KOPT-K1 (cell line): ENCODE data around the gene RIMOC1.
"Not testable (repeated sequence)": the region's sequence is repeated elsewhere in the genome, so short reads cannot be mapped to it uniquely, and the experiment has no call there.

Experiments
- H3K27ac ChIP-seq: fragments of 200-600 bp; sonication (generic); 2 replicates; pipeline ENCODE4 v1.5.1; 2016; ENCODE audit warnings: antibody characterized with exemption, mild to moderate bottlenecking, low read depth, low read length; ENCODE audit not compliant: poor library complexity, severe bottlenecking
- H3K36me3 ChIP-seq: fragments of 200-600 bp; sonication (generic); 2 replicates; pipeline ENCODE4 v1.5.1; 2017; ENCODE audit warnings: antibody characterized with exemption, mild to moderate bottlenecking, low read length, moderate library complexity; ENCODE audit not compliant: insufficient read depth
- H3K9me3 ChIP-seq: fragments of 200-600 bp; sonication (generic); 2 replicates; pipeline ENCODE4 v1.5.1; 2017; ENCODE audit warnings: antibody characterized with exemption, low read length, mild to moderate bottlenecking; ENCODE audit not compliant: insufficient read depth, poor library complexity, severe bottlenecking

The RIMOC1 gene

DNA sequence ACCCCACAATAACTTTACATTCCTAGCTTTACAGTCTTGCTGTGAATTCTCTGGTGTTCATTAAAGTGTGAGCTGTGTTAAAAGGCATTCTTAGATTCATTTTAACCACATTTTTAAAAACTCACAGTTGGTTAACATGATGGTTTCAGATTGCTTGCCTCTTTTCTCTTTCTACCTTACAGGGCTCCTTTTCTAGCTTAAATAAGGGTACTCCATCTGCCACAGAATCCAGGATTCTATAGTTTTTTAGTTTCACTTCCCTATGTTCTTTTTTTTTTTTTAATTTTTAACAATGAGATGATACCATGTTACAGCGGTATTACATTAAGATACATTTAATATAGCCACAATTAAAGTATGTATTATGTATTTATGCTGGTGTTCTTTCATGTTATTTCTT, 17.0 kb downstream of the RIMOC1 start:
- Histone ChIP-seq H3K36me3 (peaks cover 56% of the 10 kb centered on the region), H3K9me3 (no peaks in the 10 kb centered on the region), H3K27ac (no peak overlapping the region)

DNA sequence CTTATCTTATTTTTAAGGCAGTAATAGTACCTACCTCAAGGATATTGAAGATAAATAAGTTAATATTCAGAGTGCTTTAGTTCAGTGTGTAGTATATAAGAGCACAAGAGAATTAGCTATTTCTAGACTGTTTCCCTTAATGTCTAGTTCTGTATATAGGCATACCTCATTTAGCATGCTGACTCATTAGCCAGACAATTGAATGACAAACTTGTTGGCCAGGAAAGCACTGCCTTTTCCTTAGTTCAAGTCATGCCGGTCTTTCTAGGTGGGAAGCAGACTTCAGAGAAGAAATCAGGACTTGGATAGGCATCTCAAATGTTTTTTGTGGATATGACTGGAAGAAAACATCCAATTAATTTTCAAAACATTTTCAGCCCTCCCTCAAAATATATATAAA, 17.7 kb downstream of the RIMOC1 start:
- no peaks in the 10 kb centered on the region for H3K9me3 ChIP-seq
- no peak overlapping the region for H3K27ac ChIP-seq
- H3K36me3 ChIP-seq = peaks cover 51% of the 10 kb centered on the region

DNA sequence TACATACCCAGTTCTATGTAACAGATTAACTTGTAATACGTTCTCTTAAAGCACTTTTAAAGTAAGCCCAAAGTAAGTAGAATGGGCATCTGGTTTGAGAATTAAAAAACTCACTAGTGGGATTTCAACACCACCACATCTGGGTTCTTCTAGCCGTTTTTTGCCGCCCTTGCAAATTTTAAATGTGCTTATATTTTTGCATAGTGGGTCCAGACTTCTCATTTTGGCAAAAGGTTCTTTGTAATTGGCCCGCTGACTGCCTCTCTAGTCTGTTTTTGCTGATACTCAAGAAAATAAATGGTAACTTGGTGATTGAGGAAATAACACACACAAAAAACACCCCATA, 20.4 kb downstream of the RIMOC1 start:
- Histone ChIP-seq H3K27ac (peak overlapping the region; percentile 85), H3K9me3 (no peaks in the 10 kb centered on the region), H3K36me3 (peaks cover 27% of the 10 kb centered on the region)

DNA sequence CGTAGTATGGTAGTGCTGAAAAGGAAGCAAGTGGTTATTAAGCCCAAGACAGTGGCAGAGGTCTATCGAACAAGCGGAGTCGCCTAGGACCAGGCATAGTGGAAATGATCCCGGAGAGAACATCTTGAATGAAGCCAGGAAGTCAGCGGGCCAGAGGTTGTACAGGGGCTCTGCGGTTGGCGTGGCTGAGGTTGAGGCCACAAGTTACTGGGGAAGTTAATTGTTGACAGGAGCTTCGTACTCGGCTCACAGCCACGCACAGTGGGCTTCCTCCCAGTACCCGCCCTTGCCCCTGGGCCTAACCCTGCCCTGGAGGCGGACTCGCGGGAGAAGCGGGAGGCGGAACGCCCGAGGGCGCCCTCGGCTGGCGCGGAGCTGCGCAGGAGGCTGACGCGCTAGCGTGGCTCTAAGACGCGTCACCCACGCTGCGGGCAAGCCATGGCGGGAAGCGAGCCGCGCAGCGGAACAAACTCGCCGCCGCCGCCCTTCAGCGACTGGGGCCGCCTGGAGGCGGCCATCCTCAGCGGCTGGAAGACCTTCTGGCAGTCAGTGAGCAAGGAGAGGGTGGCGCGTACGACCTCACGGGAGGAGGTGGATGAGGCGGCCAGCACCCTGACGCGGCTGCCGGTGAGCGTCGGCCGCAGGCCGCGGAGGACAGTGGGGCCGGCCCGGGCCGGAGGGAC, 20.9 kb downstream of the RIMOC1 start, which contains the start of gene FBXO4:
Gene FBXO4, plus strand, starts transcription at position 410 of the 683 bp plus-strand sequence. Its CDS starts 29 bp downstream, at position 439.
- Histone ChIP-seq H3K9me3 (no peaks in the 10 kb centered on the region), H3K36me3 (peaks cover 21% of the 10 kb centered on the region), H3K27ac (peak within 1 kb of the TSS; percentile 85)

DNA sequence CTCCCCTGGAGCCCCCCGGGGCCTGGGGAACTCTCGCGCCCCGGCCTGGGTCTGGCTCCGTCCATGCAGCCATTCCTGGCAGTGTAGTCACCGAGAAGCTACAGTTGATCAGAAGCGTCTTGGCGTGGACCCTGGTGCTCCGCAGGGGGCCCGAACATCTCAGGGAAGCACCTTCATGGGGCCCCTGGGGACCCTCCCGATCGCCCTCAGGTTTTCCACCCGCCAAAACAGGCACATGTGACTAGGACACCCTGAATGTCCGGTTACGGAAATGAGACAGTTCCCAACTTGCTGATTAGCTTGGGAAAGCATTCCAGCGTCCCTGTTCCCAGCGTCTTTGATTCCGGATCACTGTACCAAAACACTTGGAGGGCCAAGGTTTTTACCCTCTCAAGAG, 21.4 kb downstream of the RIMOC1 start:
- Histone ChIP-seq H3K36me3 (peaks cover 16% of the 10 kb centered on the region), H3K27ac (peak overlapping the region; percentile 85), H3K9me3 (no peaks in the 10 kb centered on the region)

DNA sequence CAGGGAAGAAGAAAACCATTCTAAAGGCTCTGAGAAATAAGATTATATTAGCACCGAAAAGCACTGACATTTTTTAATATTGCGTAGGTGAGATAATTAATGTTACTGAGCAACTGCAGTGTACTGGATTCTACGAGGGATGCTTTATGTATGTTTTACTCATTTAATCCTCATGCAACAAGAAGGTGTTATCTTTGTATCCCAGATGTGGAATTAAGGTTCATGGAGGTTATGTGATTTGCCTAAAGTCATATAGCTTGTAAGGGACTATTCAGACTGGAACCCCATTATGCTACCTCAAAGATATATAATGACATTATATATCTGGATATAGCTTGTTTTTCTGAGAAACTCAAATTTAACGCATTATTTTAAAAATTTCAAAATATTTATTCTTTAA, 23.5 kb downstream of the RIMOC1 start:
- no peak overlapping the region for H3K27ac ChIP-seq
- peaks cover 4% of the 10 kb centered on the region; the same call in 1 of the 2 replicates for H3K36me3 ChIP-seq
- H3K9me3 ChIP-seq = no peaks in the 10 kb centered on the region

DNA sequence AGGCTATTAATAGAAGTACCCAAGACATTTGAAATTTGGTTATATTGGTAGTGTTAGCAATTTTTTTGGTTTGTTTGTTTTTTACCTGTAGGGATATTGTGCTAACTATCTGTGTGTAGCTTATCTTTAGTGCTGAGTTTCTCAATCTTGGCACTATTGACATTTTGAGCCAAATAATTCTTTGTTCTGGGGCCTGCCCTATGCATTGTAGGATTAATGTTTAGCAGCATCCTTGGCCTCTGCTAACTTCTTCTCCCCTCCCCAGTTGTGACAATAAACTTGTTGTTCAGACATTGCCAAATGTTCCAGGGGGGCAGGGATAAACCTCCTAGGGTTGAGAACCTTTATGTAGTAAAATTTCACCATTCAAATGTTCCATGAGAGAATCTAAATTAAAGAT, 24.9 kb downstream of the RIMOC1 start:
- Histone ChIP-seq H3K9me3 (no peaks in the 10 kb centered on the region), H3K27ac (no peak overlapping the region), H3K36me3 (peaks cover 7% of the 10 kb centered on the region)

DNA sequence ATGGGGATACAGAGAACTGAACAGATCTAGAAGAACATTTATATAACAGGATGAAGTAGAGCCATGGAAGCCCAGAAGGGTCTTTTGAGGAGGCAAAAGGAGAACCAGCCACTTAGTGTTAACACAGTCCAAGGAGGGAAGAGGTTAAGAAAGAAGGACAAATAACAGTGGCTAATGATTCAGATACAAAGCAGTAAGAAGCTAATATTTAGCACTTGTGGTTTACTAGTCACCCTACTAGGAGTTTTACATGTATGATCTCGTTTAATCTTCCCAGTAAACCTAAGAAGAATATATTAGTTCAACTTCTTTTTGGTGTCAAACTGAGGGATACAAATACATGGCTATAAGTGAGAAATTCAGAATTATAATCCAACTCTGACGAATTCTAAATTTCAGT, 28.6 kb downstream of the RIMOC1 start:
- Histone ChIP-seq H3K36me3 (peaks cover 24% of the 10 kb centered on the region), H3K27ac (no peak overlapping the region), H3K9me3 (no peaks in the 10 kb centered on the region)

DNA sequence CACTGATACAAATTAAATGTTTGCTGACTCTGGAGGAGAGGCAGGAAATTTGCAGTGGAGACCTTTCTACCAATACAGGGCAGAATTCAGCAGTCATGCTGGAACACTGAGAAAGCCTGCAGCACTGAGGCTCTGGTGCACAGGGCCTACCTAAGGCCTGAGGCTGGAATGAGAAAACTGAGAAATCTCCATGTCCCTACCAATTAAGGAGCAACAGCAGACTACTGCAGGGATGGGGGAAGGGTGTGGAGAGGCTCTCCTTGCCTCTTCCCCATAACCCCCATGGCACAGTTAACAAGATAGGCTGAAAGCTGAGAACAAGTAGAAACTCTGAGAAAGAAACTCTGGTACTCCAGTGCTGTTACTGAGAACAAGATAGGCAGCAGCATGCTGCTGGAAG, 31.4 kb downstream of the RIMOC1 start:
- Histone ChIP-seq H3K27ac (no peak overlapping the region), H3K9me3 (no peaks in the 10 kb centered on the region), H3K36me3 (peaks cover 24% of the 10 kb centered on the region)

DNA sequence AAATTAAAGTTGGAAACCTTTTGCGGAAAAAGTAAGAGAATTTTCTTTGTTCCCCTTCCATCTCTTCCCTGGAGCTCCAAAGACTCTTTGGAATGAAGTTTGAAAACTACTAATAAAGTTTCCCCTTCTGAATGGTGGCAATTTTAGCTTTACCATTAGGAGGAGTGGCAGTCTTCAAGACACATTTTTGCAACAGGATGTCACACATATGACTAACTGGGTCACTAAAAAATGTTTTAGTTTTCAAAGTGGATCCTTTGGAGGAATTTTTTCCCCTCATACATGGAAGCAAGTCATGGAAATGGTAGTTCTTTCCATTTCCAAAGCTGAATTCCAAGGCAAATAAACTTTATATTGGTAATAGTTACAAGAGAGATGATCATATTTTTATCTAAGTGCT, 36.5 kb downstream of the RIMOC1 start:
- no peak overlapping the region for H3K27ac ChIP-seq
- no peaks in the 10 kb centered on the region for H3K9me3 ChIP-seq
- peaks cover 6% of the 10 kb centered on the region for H3K36me3 ChIP-seq

DNA sequence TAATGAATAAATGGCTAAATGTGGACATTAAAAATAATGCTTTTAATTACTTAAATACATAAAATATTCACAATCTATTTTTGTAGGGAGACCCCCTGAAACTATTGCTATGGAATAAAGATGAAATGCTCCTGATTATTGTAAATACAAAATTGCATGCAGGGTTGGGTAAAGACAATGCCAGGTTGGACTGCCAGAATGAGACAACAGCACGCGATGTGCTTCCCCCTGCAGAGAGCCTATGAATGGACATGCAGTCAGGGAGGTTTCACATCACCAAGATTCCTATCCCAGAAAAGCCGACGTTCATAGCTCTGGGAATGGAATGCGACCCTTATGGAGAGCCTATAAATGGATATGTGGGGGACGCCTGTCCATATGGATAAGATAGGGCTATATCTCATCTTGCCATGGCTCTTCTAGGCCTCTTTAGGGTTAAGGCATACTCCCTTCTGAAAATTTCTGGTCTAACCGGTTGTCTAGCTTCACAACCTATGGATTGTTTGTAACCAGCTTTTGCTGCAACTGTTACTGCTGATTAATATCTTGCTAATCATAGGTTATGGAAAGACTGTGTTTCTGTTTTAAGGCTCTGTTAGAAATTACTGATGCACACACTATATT, 41.3 kb downstream of the RIMOC1 start:
- not testable (repeated sequence) for H3K27ac ChIP-seq, H3K36me3 ChIP-seq, H3K9me3 ChIP-seq

DNA sequence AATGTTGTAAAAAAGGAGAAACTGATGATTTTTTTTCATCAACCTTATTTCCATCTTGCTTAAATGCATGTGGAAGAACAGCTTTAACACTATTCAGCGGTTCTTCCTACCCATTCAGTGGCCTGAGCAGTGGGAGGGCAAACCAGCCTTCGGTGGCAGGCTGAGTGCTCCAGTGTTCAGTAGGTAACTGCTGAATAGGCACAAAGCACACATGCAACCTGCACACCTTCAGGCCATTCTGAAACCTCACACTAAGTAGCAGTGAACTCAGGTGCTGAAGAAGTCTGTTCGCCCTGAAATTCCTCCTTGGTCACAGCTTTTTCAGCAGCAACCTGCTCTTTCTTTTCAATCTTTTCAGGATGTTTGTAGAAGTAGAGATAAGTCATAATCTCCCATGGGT, 47.1 kb downstream of the RIMOC1 start:
- Histone ChIP-seq H3K36me3 (no peaks in the 10 kb centered on the region), H3K9me3 (no peaks in the 10 kb centered on the region), H3K27ac (no peak overlapping the region)
